CD4-positive, alpha-beta T cell (primary cell): ENCODE results near the gene NIF3L1. TPM values are rescaled to one million over a fixed set of nuclear protein-coding genes. Genes with fewer than 3 reads are reported as not detected.

Source experiments
- ATAC-seq: fragments of 200-7000 bp; cut with Tn5 transposase; one replicate; pipeline ENCODE4 v1.10.0; 2022; ENCODE audit warnings: mild to moderate bottlenecking; ENCODE audit not compliant: poor library complexity
- CTCF ChIA-PET: fragments of 350-600 bp; sonication (Branson Sonifier 250); formaldehyde crosslinking; loops from one replicate; lab custom pipeline; 2021; ENCODE audit warnings: antibody characterized with exemption, inconsistent platforms; lab: Charles Lee
- POLR2A ChIA-PET: fragments of 350-600 bp; sonication (Branson Sonifier 250); formaldehyde crosslinking; loops from one replicate; lab custom pipeline; 2021; ENCODE audit warnings: antibody characterized with exemption, inconsistent platforms; lab: Charles Lee
- DNase-seq, 14 experiments: peaks; one replicate each; pipeline ENCODE4 v3.0.0-alpha.2; 2013 to 2020; ENCODE audit warnings: mixed read lengths in 2 of 14
- H3K27ac ChIP-seq, 2 donors: one replicate each; pipeline versions ENCODE4 v1.5.1 to v1.7.0; 2013; ENCODE audit warnings: low read length in 2 of 2, low read depth in 1 of 2, mild to moderate bottlenecking in 1 of 2
- H3K27me3 ChIP-seq, 2 experiments: 1 replicate in 1 of 2; 2 replicates in 1 of 2; pipeline versions ENCODE4 v1.6.1 to v1.7.0; 2013; ENCODE audit warnings: low read length in 2 of 2, control low read depth in 1 of 2, mild to moderate bottlenecking in 1 of 2, moderate library complexity in 1 of 2; ENCODE audit not compliant: insufficient read depth in 2 of 2, control insufficient read depth in 1 of 2
- H3K36me3 ChIP-seq: one replicate; pipeline ENCODE4 v1.6.1; 2013; ENCODE audit warnings: low read length, control low read depth; ENCODE audit not compliant: insufficient read depth
- H3K4me1 ChIP-seq: one replicate; pipeline ENCODE4 v1.6.1; 2013; ENCODE audit warnings: low read length, control low read depth; ENCODE audit not compliant: insufficient read depth
- H3K4me3 ChIP-seq: one replicate; pipeline ENCODE4 v1.5.1; 2013; ENCODE audit warnings: mild to moderate bottlenecking, low read length, moderate library complexity
- H3K9me3 ChIP-seq, 2 experiments: 1 replicate in 1 of 2; 2 replicates in 1 of 2; pipeline versions ENCODE4 v1.6.1 to v1.7.0; 2013; ENCODE audit warnings: low read length in 2 of 2, mild to moderate bottlenecking in 2 of 2, control low read depth in 1 of 2, moderate library complexity in 1 of 2; ENCODE audit not compliant: control insufficient read depth in 1 of 2, insufficient read depth in 1 of 2
- H3K27ac Mint-ChIP-seq: one replicate; pipeline ENCODE4 v1.8.0; 2020; ENCODE audit warnings: mixed read lengths
- H3K27me3 Mint-ChIP-seq: one replicate; pipeline ENCODE4 v1.8.0; 2021; ENCODE audit warnings: mixed read lengths
- H3K36me3 Mint-ChIP-seq: one replicate; pipeline ENCODE4 v1.8.0; 2021; ENCODE audit warnings: low read depth, mixed read lengths
- H3K4me1 Mint-ChIP-seq: one replicate; pipeline ENCODE4 v1.8.0; 2021; ENCODE audit warnings: low read depth, mixed read lengths
- H3K4me3 Mint-ChIP-seq: one replicate; pipeline ENCODE4 v1.8.0; 2020; ENCODE audit warnings: mild to moderate bottlenecking, mixed read lengths
- H3K9me3 Mint-ChIP-seq: one replicate; pipeline ENCODE4 v1.8.0; 2020; ENCODE audit warnings: mixed read lengths
- CTCF ChIP-seq: fragments of 200-600 bp; IDR thresholded peaks from one replicate; pipeline ENCODE4 v1.8.0; 2022; ENCODE audit warnings: antibody characterized with exemption, mild to moderate bottlenecking
- intact Hi-C, 2 experiments: fragments of 100-400 bp; cut with DNase I in 1 of 2; cut with micrococcal nuclease in 1 of 2; formaldehyde crosslinking; loops; one replicate each; pipeline versions ENCODE4 v1.15.1 to v1.9.0; 2023 to 2025; cut with DNase I, micrococcal nuclease
- total RNA-seq, 174 experiments: library from RNA in 2 of 174; stranded (reverse) in 2 of 174; gene quantifications; one replicate each; pipeline ENCODE4 v1.2.3 and lab custom pipeline; 2021 to 2026

Gene NIF3L1
- total RNA-seq, 2 experiments from 2014 or later, result 6.1 to 6.7 TPM

GRCh38 chr2:200851398-200852248 is 37.5 kb upstream of the NIF3L1 start:
- intact Hi-C loops, result loop anchor here in 1 of 2 experiments (5.0 kb wide), 1 partner anchor 36 kb away; the partner anchor contains the start of genes NIF3L1 and PPIL3
- no peaks in the 10 kb centered on the region for H3K27me3 ChIP-seq
- DNase-seq (no peak), ATAC-seq (peak; percentile 13)
- Mint-ChIP-seq H3K9me3 (no peaks in the 10 kb centered on the region), H3K4me1 (peaks cover 25% of the 10 kb centered on the region), H3K27me3 (no peaks in the 10 kb centered on the region), H3K27ac (peak overlapping the region; percentile 65), H3K36me3 (peaks cover 65% of the 10 kb centered on the region), H3K4me3 (peak overlapping the region; percentile 34)
- H3K36me3 ChIP-seq, result peaks cover 62% of the 10 kb centered on the region
- H3K9me3 ChIP-seq, result no peaks in the 10 kb centered on the region
- no peak overlapping the region for H3K27ac ChIP-seq
- ChIA-PET CTCF (interaction anchor here (1.7 kb wide), 1 partner anchor 138 kb away, joined by 3 read pairs; no protein-coding TSS in a partner anchor), POLR2A (interaction anchor here (0.6 to 3.7 kb wide), 3 partner anchors 6 to 103 kb away, joined by 3 to 35 read pairs (median 19); partner anchors contain the start of gene CLK1)
- H3K4me1 ChIP-seq, result no peaks in the 10 kb centered on the region
- no peak overlapping the region for H3K4me3 ChIP-seq
- no peak for TF ChIP-seq CTCF

DNA sequence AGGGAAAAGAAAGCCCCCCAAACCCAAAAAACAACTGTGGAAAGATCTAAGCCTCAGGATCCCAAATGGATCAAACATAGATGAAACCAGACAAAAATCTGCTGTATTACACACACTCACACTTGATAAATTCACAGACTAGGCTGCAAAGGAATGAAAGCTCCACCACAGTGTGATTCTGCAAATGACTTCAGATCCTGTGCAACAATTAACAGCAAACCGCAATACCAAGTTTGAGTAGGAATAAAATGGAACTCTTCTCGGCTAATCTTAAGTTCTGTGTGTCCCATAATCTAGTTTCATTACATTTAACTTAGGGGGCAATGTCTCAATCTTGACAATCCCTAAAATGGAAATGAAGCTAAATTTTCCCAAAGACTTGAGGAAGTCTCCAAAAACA is 36.6 kb upstream of the NIF3L1 start:
- ChIA-PET POLR2A (interaction anchor here (2.7 kb wide), 1 partner anchor 11 kb away, joined by 35 read pairs; the partner anchor contains the start of gene CLK1), CTCF (interaction anchor here (0.7 to 1.7 kb wide), 2 partner anchors 49 to 139 kb away, joined by 3 read pairs; no protein-coding TSS in a partner anchor)
- Histone ChIP-seq H3K4me1 (peaks cover 5% of the 10 kb centered on the region), H3K27ac (no peak overlapping the region), H3K4me3 (no peak overlapping the region), H3K36me3 (peaks cover 72% of the 10 kb centered on the region), H3K9me3 (no peaks in the 10 kb centered on the region), H3K27me3 (no peaks in the 10 kb centered on the region)
- no peaks in the 10 kb centered on the region for H3K27me3 Mint-ChIP-seq
- DNase-seq (no peak), ATAC-seq (peak; percentile 7)
- no peaks in the 10 kb centered on the region for H3K9me3 Mint-ChIP-seq
- H3K4me3 Mint-ChIP-seq, result peak overlapping the region; percentile 12
- TF ChIP-seq CTCF, result no peak
- intact Hi-C loops, result loop anchor here in 1 of 2 experiments (5.0 kb wide), 1 partner anchor 35 kb away; the partner anchor contains the start of genes NIF3L1 and PPIL3
- H3K36me3 Mint-ChIP-seq, result peaks cover 75% of the 10 kb centered on the region
- peaks cover 35% of the 10 kb centered on the region for H3K4me1 Mint-ChIP-seq
- H3K27ac Mint-ChIP-seq, result peak overlapping the region; percentile 65

- H3K4me1 ChIP-seq, result peaks cover 21% of the 10 kb centered on the region
- CTCF ChIA-PET, result no interaction called here
These were observed 32.4 kb upstream of the NIF3L1 start for GRCh38 chr2:200856806-200857205.

More at GRCh38 chr2:200856806-200857205, 32.4 kb upstream of the NIF3L1 start:
- peaks cover 100% of the 10 kb centered on the region for H3K36me3 Mint-ChIP-seq
- no peaks in the 10 kb centered on the region for H3K9me3 Mint-ChIP-seq
- ATAC-seq (no peak), DNase-seq (no peak)
- H3K27me3 ChIP-seq, result no peaks in the 10 kb centered on the region
- no peak overlapping the region for H3K27ac ChIP-seq
- POLR2A ChIA-PET, result interaction anchor here (0.6 to 3.8 kb wide), 6 partner anchors 7 to 431 kb away, joined by 3 to 23 read pairs (median 4); partner anchors contain the start of genes BZW1, NIF3L1 and PPIL3
- H3K27ac Mint-ChIP-seq, result peak overlapping the region; percentile 88
- H3K4me3 Mint-ChIP-seq, result peak overlapping the region; percentile 38
- H3K27me3 Mint-ChIP-seq, result no peaks in the 10 kb centered on the region
- peaks cover 99% of the 10 kb centered on the region for H3K36me3 ChIP-seq
- TF ChIP-seq CTCF, result no peak
- intact Hi-C loops, result loop anchor here in 1 of 2 experiments (5.0 kb wide), 1 partner anchor 35 kb away; no protein-coding TSS in a partner anchor
- peaks cover 71% of the 10 kb centered on the region for H3K4me1 Mint-ChIP-seq
- no peaks in the 10 kb centered on the region for H3K9me3 ChIP-seq
- no peak overlapping the region for H3K4me3 ChIP-seq
